ENCODE measurements around the gene CTBP2.

CTBP2 gene

GRCh38 chr10:125035588-125036295 lies 124.6 kb downstream of the CTBP2 start:
- DNase-seq = no peak
- in situ Hi-C loops (cut with MboI; ENCODE audit: low pct_unique_long_range_greater_than_20kb, low sequenced_read_pairs) = no loop called here

GRCh38 chr10:125035136-125035535 lies 125.2 kb downstream of the CTBP2 start:
- in situ Hi-C loops (cut with MboI; ENCODE audit: low pct_unique_long_range_greater_than_20kb, low sequenced_read_pairs) = no loop called here
- DNase-seq = no peak

- DNase-seq = no peak
- in situ Hi-C loops (cut with MboI; ENCODE audit: low pct_unique_long_range_greater_than_20kb, low sequenced_read_pairs) = no loop called here
Observed at GRCh38 chr10:125034675-125035074, 125.7 kb downstream of the CTBP2 start.

- in situ Hi-C loops (cut with MboI; ENCODE audit: low pct_unique_long_range_greater_than_20kb, low sequenced_read_pairs) = no loop called here
- DNase-seq = no peak
Observed at GRCh38 chr10:125033146-125033924, 127.0 kb downstream of the CTBP2 start.

- no peak for DNase-seq
- in situ Hi-C loops (cut with MboI; ENCODE audit: low pct_unique_long_range_greater_than_20kb, low sequenced_read_pairs) = no loop called here
Observed at GRCh38 chr10:125032474-125033020, 127.8 kb downstream of the CTBP2 start.

GRCh38 chr10:125030567-125031197 lies 129.7 kb downstream of the CTBP2 start:
- no peak for DNase-seq
- in situ Hi-C loops (cut with MboI; ENCODE audit: low pct_unique_long_range_greater_than_20kb, low sequenced_read_pairs) = no loop called here

- in situ Hi-C loops (cut with MboI; ENCODE audit: low pct_unique_long_range_greater_than_20kb, low sequenced_read_pairs) = no loop called here
- no peak for DNase-seq
Observed at GRCh38 chr10:125029584-125030242, 130.7 kb downstream of the CTBP2 start.

GRCh38 chr10:125027871-125028869 lies 132.2 kb downstream of the CTBP2 start:
- in situ Hi-C loops (cut with MboI; ENCODE audit: low pct_unique_long_range_greater_than_20kb, low sequenced_read_pairs) = no loop called here
- DNase-seq = no peak

GRCh38 chr10:125026974-125027735 lies 133.2 kb downstream of the CTBP2 start:
- no peak for DNase-seq
- in situ Hi-C loops (cut with MboI; ENCODE audit: low pct_unique_long_range_greater_than_20kb, low sequenced_read_pairs) = no loop called here

GRCh38 chr10:125026036-125026931 lies 134.1 kb downstream of the CTBP2 start:
- in situ Hi-C loops (cut with MboI; ENCODE audit: low pct_unique_long_range_greater_than_20kb, low sequenced_read_pairs) = no loop called here
- no peak for DNase-seq

GRCh38 chr10:125025341-125025740 lies 135.0 kb downstream of the CTBP2 start:
- no peak for DNase-seq
- in situ Hi-C loops (cut with MboI; ENCODE audit: low pct_unique_long_range_greater_than_20kb, low sequenced_read_pairs) = no loop called here

GRCh38 chr10:125024497-125025234 lies 135.7 kb downstream of the CTBP2 start:
- in situ Hi-C loops (cut with MboI; ENCODE audit: low pct_unique_long_range_greater_than_20kb, low sequenced_read_pairs) = no loop called here
- no peak for DNase-seq

- DNase-seq = no peak
- in situ Hi-C loops (cut with MboI; ENCODE audit: low pct_unique_long_range_greater_than_20kb, low sequenced_read_pairs) = no loop called here
Observed at GRCh38 chr10:125023862-125024496, 136.4 kb downstream of the CTBP2 start.

- DNase-seq = no peak
- in situ Hi-C loops (cut with MboI; ENCODE audit: low pct_unique_long_range_greater_than_20kb, low sequenced_read_pairs) = no loop called here
Observed at GRCh38 chr10:125023255-125023654, 137.1 kb downstream of the CTBP2 start.

GRCh38 chr10:125022671-125023070 lies 137.7 kb downstream of the CTBP2 start:
- in situ Hi-C loops (cut with MboI; ENCODE audit: low pct_unique_long_range_greater_than_20kb, low sequenced_read_pairs) = no loop called here
- DNase-seq = no peak
